B cell (primary cell): ENCODE measurements around the gene SLC13A3. TPM values are rescaled to one million over a fixed set of nuclear protein-coding genes. Genes with fewer than 3 reads are reported as not detected.

Source experiments
- ATAC-seq: fragments of 200-7000 bp; cut with Tn5 transposase; one replicate; pipeline ENCODE4 v1.10.0; 2021; ENCODE audit warnings: low read depth, mild to moderate bottlenecking, moderate number of reproducible peaks, moderate library complexity
- CTCF ChIA-PET: fragments of 350-600 bp; sonication (Branson Sonifier 250); formaldehyde crosslinking; loops from one replicate; lab custom pipeline; 2021; ENCODE audit warnings: antibody characterized with exemption, inconsistent platforms; lab: Charles Lee
- POLR2A ChIA-PET: fragments of 350-600 bp; sonication (Branson Sonifier 250); formaldehyde crosslinking; loops from one replicate; lab custom pipeline; 2021; ENCODE audit warnings: antibody characterized with exemption; lab: Charles Lee
- DNase-seq: peaks from one replicate; pipeline ENCODE4 v3.0.0; 2013
- H2AFZ ChIP-seq: 2 replicates; pipeline ENCODE4 v1.6.1; 2012; ENCODE audit warnings: mild to moderate bottlenecking, low read depth, low read length; ENCODE audit not compliant: insufficient read depth, poor library complexity, severe bottlenecking
- H3K27ac ChIP-seq, 2 donors: 1 replicate in 1 of 2; 2 replicates in 1 of 2; pipeline ENCODE4 v1.5.1; 2012 to 2013; ENCODE audit warnings: low read length in 2 of 2, mild to moderate bottlenecking in 2 of 2, moderate library complexity in 1 of 2
- H3K27me3 ChIP-seq, 4 experiments: fragments of 200-600 bp in 1 of 4; sonication (generic) in 1 of 4; replicated peaks in 1 of 4; 1 replicate in 2 of 4; 2 replicates in 2 of 4; pipeline versions ENCODE4 v1.6.1 to v1.7.0; 2013 to 2016; ENCODE audit warnings: low read length in 3 of 4, mild to moderate bottlenecking in 2 of 4, mixed read lengths in 1 of 4, moderate library complexity in 1 of 4; ENCODE audit not compliant: insufficient read depth in 4 of 4, control insufficient read depth in 3 of 4; ENCODE audit errors: control extremely low read depth in 1 of 4
- H3K36me3 ChIP-seq, 2 experiments: replicated peaks in 1 of 2; 1 replicate in 1 of 2; 2 replicates in 1 of 2; pipeline versions ENCODE4 v1.6.1 to v1.7.1; 2013; ENCODE audit warnings: low read length in 1 of 2; ENCODE audit not compliant: insufficient read depth in 2 of 2, control insufficient read depth in 1 of 2; ENCODE audit errors: control extremely low read depth in 1 of 2, extremely low read depth in 1 of 2
- H3K4me1 ChIP-seq, 2 donors: fragments of 200-600 bp in 1 of 2; sonication (generic) in 1 of 2; 1 replicate in 1 of 2; 2 replicates in 1 of 2; pipeline versions ENCODE4 v1.5.1 to v1.6.1; 2013 to 2017; ENCODE audit warnings: low read length in 2 of 2; ENCODE audit not compliant: control insufficient read depth in 2 of 2, insufficient read depth in 2 of 2
- H3K4me2 ChIP-seq: replicated peaks from 2 replicates; pipeline ENCODE3; 2012; ENCODE audit warnings: mild to moderate bottlenecking, low read depth, low read length; ENCODE audit not compliant: poor library complexity, severe bottlenecking
- H3K4me3 ChIP-seq, 5 experiments: fragments of 200-600 bp in 1 of 5; sonication (generic) in 1 of 5; 1 replicate in 3 of 5; 2 replicates in 2 of 5; pipeline versions ENCODE4 v1.5.1 to v1.7.0; 2011 to 2016; ENCODE audit warnings: low read length in 4 of 5, mild to moderate bottlenecking in 4 of 5, low read depth in 2 of 5, control low read depth in 1 of 5, moderate library complexity in 1 of 5; ENCODE audit not compliant: insufficient read depth in 1 of 5; ENCODE audit errors: control extremely low read depth in 1 of 5, extremely low read depth in 1 of 5
- H3K79me2 ChIP-seq: fragments of 200-600 bp; sonication (generic); one replicate; pipeline ENCODE4 v1.6.0; 2016; ENCODE audit warnings: low read length; ENCODE audit not compliant: control insufficient read depth, insufficient read depth
- H3K9ac ChIP-seq: fragments of 200-600 bp; sonication (generic); 2 replicates; pipeline ENCODE4 v1.6.1; 2017; ENCODE audit warnings: mild to moderate bottlenecking, low read length, moderate library complexity
- H3K9me3 ChIP-seq, 3 donors: one replicate each; pipeline versions ENCODE4 v1.6.1 to v1.7.1; 2013; ENCODE audit warnings: low read length in 2 of 3; ENCODE audit not compliant: control insufficient read depth in 2 of 3, insufficient read depth in 1 of 3; ENCODE audit errors: control extremely low read depth in 1 of 3
- H4K20me1 ChIP-seq: 2 replicates; pipeline ENCODE4 v1.6.0; 2012; ENCODE audit warnings: mild to moderate bottlenecking, low read length; ENCODE audit not compliant: insufficient read depth, control insufficient read depth, poor library complexity, severe bottlenecking
- H3K27ac Mint-ChIP-seq: one replicate; pipeline ENCODE4 v1.8.0; 2021; ENCODE audit warnings: mixed read lengths
- H3K27me3 Mint-ChIP-seq: one replicate; pipeline ENCODE4 v1.8.0; 2021; ENCODE audit warnings: mixed read lengths
- H3K4me1 Mint-ChIP-seq: one replicate; pipeline ENCODE4 v1.8.0; 2021; ENCODE audit warnings: mixed read lengths
- H3K4me3 Mint-ChIP-seq: one replicate; pipeline ENCODE4 v1.8.0; 2021; ENCODE audit warnings: mixed read lengths
- H3K9me3 Mint-ChIP-seq: one replicate; pipeline ENCODE4 v1.8.0; 2022; ENCODE audit warnings: mixed read lengths; ENCODE audit not compliant: insufficient read depth
- CTCF ChIP-seq: fragments of 200-600 bp; IDR thresholded peaks from one replicate; pipeline ENCODE4 v1.8.0; 2022; ENCODE audit warnings: antibody characterized with exemption, mild to moderate bottlenecking
- EZH2 ChIP-seq: IDR thresholded peaks from 2 replicates; pipeline ENCODE4 v1.6.1; 2012; ENCODE audit warnings: borderline replicate concordance, low read depth, mild to moderate bottlenecking, moderate library complexity, low read length; ENCODE audit not compliant: insufficient read depth, poor library complexity, severe bottlenecking
- WGBS: methylation state at CpG from one replicate; pipeline ENCODE4 v1.1.5; 2013; ENCODE audit warnings: missing lambda C conversion rate; ENCODE audit not compliant: insufficient coverage; 5-methylcytosine and 5-hydroxymethylcytosine counted together
- intact Hi-C: fragments of 100-400 bp; cut with micrococcal nuclease; formaldehyde crosslinking; loops from one replicate; pipeline ENCODE4 v1.10.0; 2022
- polyA plus RNA-seq: library from polyadenylated mRNA; depleted of rRNA; stranded (reverse); fragments of >200 nt; gene quantifications from 2 replicates; pipeline ENCODE4 v1.2.3, GENCODE V29; 2012
- total RNA-seq, 2 donors: library from RNA; stranded (reverse); fragments of 120-200 nt in 1 of 2; gene quantifications; 1 replicate in 1 of 2; 2 replicates in 1 of 2; pipeline versions ENCODE4 v1.2.3 to v1.2.4, GENCODE V29; 2013 to 2022

The SLC13A3 gene
- total and polyA plus RNA-seq, 2 donors (not counting 1 experiment from before 2014, with no cell fraction given) = 0.09 to 0.20 TPM

- Histone ChIP-seq H3K9me3 (peaks cover 0 to 6% (median 5%) of the 10 kb centered on the region in 3 donors), H3K9ac (no peak overlapping the region), H3K27ac (no peak overlapping the region), H2AFZ (no peak overlapping the region), H3K36me3 (no peaks in the 10 kb centered on the region), H3K4me2 (no peak overlapping the region), H3K4me3 (no peak overlapping the region), H3K4me1 (no peaks in the 10 kb centered on the region), H3K79me2 (no peaks in the 10 kb centered on the region), H3K27me3 (no peaks in the 10 kb centered on the region), H4K20me1 (no peaks in the 10 kb centered on the region)
- ChIA-PET CTCF (no interaction called here), POLR2A (no interaction called here)
- intact Hi-C loops = no loop called here
- no peak for DNase-seq
- TF ChIP-seq EZH2 (no peak), CTCF (no peak)
- H3K9me3 Mint-ChIP-seq = peaks cover 4% of the 10 kb centered on the region
- no peak overlapping the region for H3K4me3 Mint-ChIP-seq
- no peak for ATAC-seq
- H3K27ac Mint-ChIP-seq = no peak overlapping the region
- WGBS = no CpG with 5 or more reads among the region's 3 CpGs
- H3K4me1 Mint-ChIP-seq = no peaks in the 10 kb centered on the region
- H3K27me3 Mint-ChIP-seq = peaks cover 11% of the 10 kb centered on the region
These were observed 14.3 kb upstream of the SLC13A3 start for GRCh38 chr20:46665602-46666001.

GRCh38 chr20:46663531-46663930 lies 12.3 kb upstream of the SLC13A3 start:
- Histone ChIP-seq H3K9me3 (no peaks in the 10 kb centered on the region), H3K27ac (no peak overlapping the region), H3K9ac (no peak overlapping the region), H3K36me3 (no peaks in the 10 kb centered on the region), H4K20me1 (no peaks in the 10 kb centered on the region), H3K4me3 (no peak overlapping the region), H3K4me1 (no peaks in the 10 kb centered on the region), H3K4me2 (no peak overlapping the region), H2AFZ (no peak overlapping the region), H3K27me3 (no peaks in the 10 kb centered on the region), H3K79me2 (no peaks in the 10 kb centered on the region)
- Mint-ChIP-seq H3K27ac (no peak overlapping the region), H3K4me1 (no peaks in the 10 kb centered on the region), H3K27me3 (peaks cover 16% of the 10 kb centered on the region), H3K4me3 (no peak overlapping the region), H3K9me3 (no peaks in the 10 kb centered on the region)
- CTCF ChIA-PET = interaction anchor here (0.6 to 0.7 kb wide), 2 partner anchors 14 to 946 kb away, joined by 3 read pairs; no protein-coding TSS in a partner anchor
- no CpG with 5 or more reads among the region's 3 CpGs for WGBS
- TF ChIP-seq CTCF = no peak
- TF ChIP-seq EZH2 = no peak
- intact Hi-C loops = no loop called here
- ATAC-seq (no peak), DNase-seq (no peak)
- POLR2A ChIA-PET = no interaction called here
